ENCODE data around the gene LLGL1. TPM values are rescaled to one million over a fixed set of nuclear protein-coding genes. Genes with fewer than 3 reads are reported as not detected.

The LLGL1 gene
- polyA plus RNA-seq, 2 of the 4 experiments (the other 2 are of a cell fraction), result 11.2 to 19.3 TPM

DNA sequence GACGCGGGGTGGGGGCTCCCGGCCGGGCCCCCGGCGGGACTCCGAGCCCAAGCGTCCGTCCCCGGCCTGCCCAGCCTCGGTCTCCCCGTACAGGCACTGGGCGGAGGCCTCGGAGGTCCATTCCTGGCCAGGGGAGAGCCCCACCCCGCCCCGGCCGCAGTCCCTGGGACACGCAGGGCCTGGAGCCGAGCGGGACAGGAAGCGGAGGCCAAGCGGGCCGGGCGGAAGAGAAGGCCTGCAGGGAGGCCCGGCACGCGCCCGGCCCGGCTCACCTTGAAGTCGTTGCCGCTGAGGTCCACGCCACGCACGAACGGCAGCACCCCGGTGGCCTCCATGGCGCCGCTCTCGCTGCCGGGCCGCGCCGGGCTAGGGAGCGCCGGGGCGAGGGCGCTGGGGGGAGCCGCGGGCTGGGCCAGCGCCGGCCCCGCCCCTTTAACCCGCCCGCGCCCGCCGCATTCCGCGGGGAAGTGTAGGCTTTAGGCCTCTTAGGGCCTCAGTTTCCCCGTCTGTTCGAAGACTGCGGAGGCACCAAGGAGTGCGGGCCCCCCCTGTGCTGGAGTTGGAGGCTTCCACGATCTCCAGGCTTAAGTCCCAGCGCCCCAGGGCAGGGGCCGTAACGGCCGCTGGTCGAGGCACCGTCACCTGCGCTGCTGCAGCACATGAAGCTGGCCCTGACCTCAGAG lies 33.1 kb downstream of the LLGL1 start, which contains the start of gene FLII:
FLII (minus strand) TSS at position 383 of the 683 bp plus-strand sequence; CDS start at position 335, 48 bp downstream.
- TF ChIP-seq, protein P1, sequence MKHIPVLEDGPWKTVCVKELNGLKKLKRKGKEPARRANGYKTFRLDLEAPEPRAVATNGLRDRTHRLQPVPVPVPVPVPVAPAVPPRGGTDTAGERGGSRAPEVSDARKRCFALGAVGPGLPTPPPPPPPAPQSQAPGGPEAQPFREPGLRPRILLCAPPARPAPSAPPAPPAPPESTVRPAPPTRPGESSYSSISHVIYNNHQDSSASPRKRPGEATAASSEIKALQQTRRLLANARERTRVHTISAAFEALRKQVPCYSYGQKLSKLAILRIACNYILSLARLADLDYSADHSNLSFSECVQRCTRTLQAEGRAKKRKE (CRISPR knock-in tag; IDR thresholded peaks at IDR 0.05; ENCODE audit: low read depth), result no peak
- 0 out of 2 replicates have a peak, but pooled peaks have one; percentile 13 for TF ChIP-seq SREBF2 (IDR thresholded peaks at IDR 0.05)
- TF ChIP-seq ZSCAN20 (CRISPR knock-in tag; IDR thresholded peaks at IDR 0.05), result no peak
- TF ChIP-seq POLR2A (IDR thresholded peaks at IDR 0.05; ENCODE audit: low read length), result peak; percentile 84
- TF ChIP-seq, protein P2, sequence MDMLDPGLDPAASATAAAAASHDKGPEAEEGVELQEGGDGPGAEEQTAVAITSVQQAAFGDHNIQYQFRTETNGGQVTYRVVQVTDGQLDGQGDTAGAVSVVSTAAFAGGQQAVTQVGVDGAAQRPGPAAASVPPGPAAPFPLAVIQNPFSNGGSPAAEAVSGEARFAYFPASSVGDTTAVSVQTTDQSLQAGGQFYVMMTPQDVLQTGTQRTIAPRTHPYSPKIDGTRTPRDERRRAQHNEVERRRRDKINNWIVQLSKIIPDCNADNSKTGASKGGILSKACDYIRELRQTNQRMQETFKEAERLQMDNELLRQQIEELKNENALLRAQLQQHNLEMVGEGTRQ (IDR thresholded peaks at IDR 0.05), result no peak
- TF ChIP-seq JUNB (IDR thresholded peaks at IDR 0.05), result no peak
- no peak for TF ChIP-seq RARB (CRISPR knock-in tag; IDR thresholded peaks at IDR 0.05)
- TF ChIP-seq, protein P3, sequence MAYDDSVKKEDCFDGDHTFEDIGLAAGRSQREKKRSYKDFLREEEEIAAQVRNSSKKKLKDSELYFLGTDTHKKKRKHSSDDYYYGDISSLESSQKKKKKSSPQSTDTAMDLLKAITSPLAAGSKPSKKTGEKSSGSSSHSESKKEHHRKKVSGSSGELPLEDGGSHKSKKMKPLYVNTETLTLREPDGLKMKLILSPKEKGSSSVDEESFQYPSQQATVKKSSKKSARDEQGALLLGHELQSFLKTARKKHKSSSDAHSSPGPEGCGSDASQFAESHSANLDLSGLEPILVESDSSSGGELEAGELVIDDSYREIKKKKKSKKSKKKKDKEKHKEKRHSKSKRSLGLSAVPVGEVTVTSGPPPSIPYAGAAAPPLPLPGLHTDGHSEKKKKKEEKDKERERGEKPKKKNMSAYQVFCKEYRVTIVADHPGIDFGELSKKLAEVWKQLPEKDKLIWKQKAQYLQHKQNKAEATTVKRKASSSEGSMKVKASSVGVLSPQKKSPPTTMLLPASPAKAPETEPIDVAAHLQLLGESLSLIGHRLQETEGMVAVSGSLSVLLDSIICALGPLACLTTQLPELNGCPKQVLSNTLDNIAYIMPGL (CRISPR knock-in tag; IDR thresholded peaks at IDR 0.05; ENCODE audit: borderline replicate concordance), result peak; percentile 67; the same call in 1 of the 2 replicates
- peak; percentile 55; the same call in 1 of the 2 replicates for TF ChIP-seq TP53 (CRISPR knock-in tag; IDR thresholded peaks at IDR 0.05)
- TF ChIP-seq, protein P4, sequence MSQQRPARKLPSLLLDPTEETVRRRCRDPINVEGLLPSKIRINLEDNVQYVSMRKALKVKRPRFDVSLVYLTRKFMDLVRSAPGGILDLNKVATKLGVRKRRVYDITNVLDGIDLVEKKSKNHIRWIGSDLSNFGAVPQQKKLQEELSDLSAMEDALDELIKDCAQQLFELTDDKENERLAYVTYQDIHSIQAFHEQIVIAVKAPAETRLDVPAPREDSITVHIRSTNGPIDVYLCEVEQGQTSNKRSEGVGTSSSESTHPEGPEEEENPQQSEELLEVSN (IDR thresholded peaks at IDR 0.05; ENCODE audit: borderline replicate concordance, low read depth), result peak; percentile 46; the same call in 1 of the 2 replicates
- TF ChIP-seq GATA3 (IDR thresholded peaks at IDR 0.05; ENCODE audit: borderline replicate concordance), result no peak
- TF ChIP-seq PHF8 (IDR thresholded peaks at IDR 0.05; ENCODE audit: borderline replicate concordance, low read depth), result peak; percentile 98
- TF ChIP-seq TFCP2L1 (CRISPR knock-in tag; IDR thresholded peaks at IDR 0.05), result 0 out of 2 replicates have a peak, but pooled peaks have one; percentile 12
- no peak for TF ChIP-seq CHD4 (IDR thresholded peaks at IDR 0.05; ENCODE audit: borderline replicate concordance)
- TF ChIP-seq, protein P5, sequence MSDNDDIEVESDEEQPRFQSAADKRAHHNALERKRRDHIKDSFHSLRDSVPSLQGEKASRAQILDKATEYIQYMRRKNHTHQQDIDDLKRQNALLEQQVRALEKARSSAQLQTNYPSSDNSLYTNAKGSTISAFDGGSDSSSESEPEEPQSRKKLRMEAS (IDR thresholded peaks at IDR 0.05), result peak; percentile 63
- TF ChIP-seq NPAS2 (CRISPR knock-in tag; IDR thresholded peaks at IDR 0.05; ENCODE audit: borderline replicate concordance), result no peak
- no peak for TF ChIP-seq CBX8 (IDR thresholded peaks at IDR 0.05)
- TF ChIP-seq ZNF302 (CRISPR knock-in tag; IDR thresholded peaks at IDR 0.05), result no peak
- TF ChIP-seq, protein P6, sequence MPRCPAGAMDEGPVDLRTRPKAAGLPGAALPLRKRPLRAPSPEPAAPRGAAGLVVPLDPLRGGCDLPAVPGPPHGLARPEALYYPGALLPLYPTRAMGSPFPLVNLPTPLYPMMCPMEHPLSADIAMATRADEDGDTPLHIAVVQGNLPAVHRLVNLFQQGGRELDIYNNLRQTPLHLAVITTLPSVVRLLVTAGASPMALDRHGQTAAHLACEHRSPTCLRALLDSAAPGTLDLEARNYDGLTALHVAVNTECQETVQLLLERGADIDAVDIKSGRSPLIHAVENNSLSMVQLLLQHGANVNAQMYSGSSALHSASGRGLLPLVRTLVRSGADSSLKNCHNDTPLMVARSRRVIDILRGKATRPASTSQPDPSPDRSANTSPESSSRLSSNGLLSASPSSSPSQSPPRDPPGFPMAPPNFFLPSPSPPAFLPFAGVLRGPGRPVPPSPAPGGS (IDR thresholded peaks at IDR 0.05), result peak; percentile 50; the same call in 2 of the 3 replicates
- TF ChIP-seq MYC (IDR thresholded peaks at IDR 0.05; ENCODE audit: borderline replicate concordance, low read length), result no peak; the same call in 1 of the 2 replicates
- TF ChIP-seq HOXA7 (CRISPR knock-in tag; IDR thresholded peaks at IDR 0.05), result no peak
- no peak for TF ChIP-seq POLR2AphosphoS2 (conservative IDR thresholded peaks at IDR 0.05; ENCODE audit: low read length)
- no peak for TF ChIP-seq SMC3 (IDR thresholded peaks at IDR 0.05)
- TF ChIP-seq JUN (IDR thresholded peaks at IDR 0.05), result peak; percentile 65 to 77
- Histone ChIP-seq H3K27ac (peak within 1 kb of the TSS; percentile 91 to 97), H3K4me2 (peak within 1 kb of the TSS; percentile 94), H3K4me3 (peak within 1 kb of the TSS; percentile 66), H3K9me3 (no peaks in the 10 kb centered on the region), H3K4me1 (peaks cover 31% of the 10 kb centered on the region)
- ChIA-PET POLR2A (interaction anchor here (0.5 to 0.9 kb wide), 2 partner anchors 10 to 41 kb away, joined by 3 to 11 read pairs; no protein-coding TSS in a partner anchor), CTCF (interaction anchor here (1.4 to 8.5 kb wide), 4 partner anchors 10 to 16 kb away, joined by 3 to 59 read pairs (median 18); no protein-coding TSS in a partner anchor)
- WGBS (ENCODE audit: missing lambda C conversion rate), result 5% methylated on average over 16 of the region's 71 CpGs
- FAIRE-seq (no peak), DNase-seq (ENCODE audit: low read depth in 1 of 2, low spot score in 1 of 2) (peak; percentile 64 to 70), ATAC-seq (peak; percentile 48 to 63)

Data from A549 (cell line).